Gastrocnemius medialis (tissue), 4 donors: ENCODE data around the gene LIMCH1.

ENCODE experiments used
- POLR2A ChIP-seq, 2 donors: fragments of 450-650 bp; IDR thresholded peaks; one replicate each; pipeline ENCODE4 v1.6.1; 2017; ENCODE audit warnings: antibody characterized with exemption in 2 of 2, mild to moderate bottlenecking in 2 of 2, moderate library complexity in 2 of 2
- TF ChIP-seq, protein P1 (sequence below), 5 experiments: fragments of 450-650 bp in 3 of 5; fragments of 200-600 bp in 2 of 5; sonication (generic) in 2 of 5; IDR thresholded peaks in 4 of 5; conservative IDR thresholded peaks in 1 of 5; 1 replicate in 4 of 5; 2 replicates in 1 of 5; pipeline ENCODE4 v1.5.1; 2016 to 2019; ENCODE audit warnings: antibody characterized with exemption in 5 of 5, mild to moderate bottlenecking in 3 of 5, moderate library complexity in 3 of 5

DNA sequence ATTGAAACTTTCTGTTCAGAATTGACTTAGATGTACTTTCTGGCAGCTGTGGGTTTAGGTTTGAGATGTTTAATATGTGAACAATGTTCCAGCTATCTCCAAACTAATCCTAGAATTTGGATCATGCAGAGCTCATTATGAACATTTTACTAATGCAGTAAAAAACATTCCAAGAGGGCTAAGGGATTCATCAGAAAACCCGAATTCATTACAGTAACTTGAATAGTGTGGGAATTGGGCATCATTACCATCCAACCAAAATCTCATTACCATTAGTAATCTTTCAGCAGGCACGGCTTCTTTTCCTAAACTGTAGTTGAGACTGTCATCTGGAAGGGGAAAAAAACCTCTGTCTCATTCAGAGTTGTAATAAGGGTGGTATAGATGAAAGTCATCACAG lies 91.0 kb downstream of the LIMCH1 start:
- TF ChIP-seq POLR2A (IDR thresholded peaks at IDR 0.05): no peak
- TF ChIP-seq, protein P1, sequence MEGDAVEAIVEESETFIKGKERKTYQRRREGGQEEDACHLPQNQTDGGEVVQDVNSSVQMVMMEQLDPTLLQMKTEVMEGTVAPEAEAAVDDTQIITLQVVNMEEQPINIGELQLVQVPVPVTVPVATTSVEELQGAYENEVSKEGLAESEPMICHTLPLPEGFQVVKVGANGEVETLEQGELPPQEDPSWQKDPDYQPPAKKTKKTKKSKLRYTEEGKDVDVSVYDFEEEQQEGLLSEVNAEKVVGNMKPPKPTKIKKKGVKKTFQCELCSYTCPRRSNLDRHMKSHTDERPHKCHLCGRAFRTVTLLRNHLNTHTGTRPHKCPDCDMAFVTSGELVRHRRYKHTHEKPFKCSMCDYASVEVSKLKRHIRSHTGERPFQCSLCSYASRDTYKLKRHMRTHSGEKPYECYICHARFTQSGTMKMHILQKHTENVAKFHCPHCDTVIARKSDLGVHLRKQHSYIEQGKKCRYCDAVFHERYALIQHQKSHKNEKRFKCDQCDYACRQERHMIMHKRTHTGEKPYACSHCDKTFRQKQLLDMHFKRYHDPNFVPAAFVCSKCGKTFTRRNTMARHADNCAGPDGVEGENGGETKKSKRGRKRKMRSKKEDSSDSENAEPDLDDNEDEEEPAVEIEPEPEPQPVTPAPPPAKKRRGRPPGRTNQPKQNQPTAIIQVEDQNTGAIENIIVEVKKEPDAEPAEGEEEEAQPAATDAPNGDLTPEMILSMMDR (IDR thresholded peaks at IDR 0.05 in 4 of 5, conservative IDR thresholded peaks at IDR 0.05 in 1 of 5): no peak
